Right lobe of liver (tissue), 6 donors: ENCODE results near the gene CCNJL. TPM values are rescaled to one million over a fixed set of nuclear protein-coding genes. Genes with fewer than 3 reads are reported as not detected.

Experiments
- ATAC-seq, 4 donors: fragments of 200-7000 bp; cut with Tn5 transposase; one replicate each; pipeline ENCODE4 v1.9.1; 2020; ENCODE audit warnings: mild to moderate bottlenecking in 4 of 4, moderate library complexity in 4 of 4
- DNase-seq, 3 donors: peaks; one replicate each; pipeline ENCODE4 v3.0.0-alpha.2; 2020
- H3K27ac ChIP-seq, 3 donors: fragments of 200-600 bp; one replicate each; pipeline ENCODE4 v1.8.0; 2022
- H3K27me3 ChIP-seq, 2 donors: fragments of 200-600 bp; one replicate each; pipeline ENCODE4 v1.8.0; 2022
- H3K36me3 ChIP-seq, 4 donors: fragments of 200-600 bp; sonication (generic) in 1 of 4; one replicate each; pipeline versions ENCODE4 v1.5.1 to v1.8.0; 2017 to 2022; ENCODE audit warnings: control low read depth in 1 of 4
- H3K4me1 ChIP-seq, 4 donors: fragments of 200-600 bp; sonication (generic) in 1 of 4; one replicate each; pipeline versions ENCODE4 v1.5.1 to v1.8.0; 2017 to 2022; ENCODE audit warnings: control low read depth in 1 of 4
- H3K4me3 ChIP-seq, 3 donors: fragments of 200-600 bp; one replicate each; pipeline ENCODE4 v1.8.0; 2022
- H3K9me3 ChIP-seq, 4 donors: fragments of 200-600 bp; sonication (generic) in 1 of 4; one replicate each; pipeline versions ENCODE4 v1.5.1 to v1.8.0; 2017 to 2022; ENCODE audit warnings: control low read depth in 1 of 4
- POLR2A ChIP-seq: fragments of 450-650 bp; IDR thresholded peaks from one replicate; pipeline ENCODE4 v1.6.1; 2017; ENCODE audit warnings: antibody characterized with exemption, mild to moderate bottlenecking
- WGBS: methylation state at CpG from one replicate; pipeline ENCODE4 v1.1.6; 2018; ENCODE audit warnings: low coverage, low lambda C conversion rate; ENCODE audit not compliant: insufficient coverage; ENCODE audit errors: missing lambda C conversion rate; 5-methylcytosine and 5-hydroxymethylcytosine counted together
- intact Hi-C, 2 donors: fragments of 100-400 bp; cut with DNase I; formaldehyde crosslinking; loops; one replicate each; pipeline versions ENCODE4 v1.11.2 to v1.14.1; 2022
- total RNA-seq, 6 experiments: library from RNA; depleted of rRNA in 2 of 6; stranded (reverse); fragments of >200 nt in 2 of 6; fragmentation: NEBNext Ultra II Directional in 3 of 6; extraction: Animal tissue kit (Norgen Biotek cat#: 25700) in 3 of 6; gene quantifications; one replicate each; pipeline versions ENCODE4 v1.1.0 to v1.2.4, GENCODE V29; 2016 to 2023
- TF ChIP-seq, protein P1 (sequence below), 4 donors: fragments of 200-600 bp in 3 of 4; fragments of 450-650 bp in 1 of 4; IDR thresholded peaks; one replicate each; pipeline versions ENCODE4 v1.5.1 to v1.8.0; 2016 to 2022; ENCODE audit warnings: antibody characterized with exemption in 4 of 4, mild to moderate bottlenecking in 2 of 4
- donor health status: DM: no; HTN: yes; CAD: no.
- donor health status: DM: no; HTN: no; CAD: no.
- donor health status: DM: no; HTN: no; CAD: no.
- donor health status: DM: no; HTN: yes; CAD: no.
- donor health status: DM: no; HTN: yes; CAD: no.

The CCNJL gene
- total RNA-seq, 6 experiments from 2014 or later = 0.19 to 0.79 (median 0.44) TPM

DNA sequence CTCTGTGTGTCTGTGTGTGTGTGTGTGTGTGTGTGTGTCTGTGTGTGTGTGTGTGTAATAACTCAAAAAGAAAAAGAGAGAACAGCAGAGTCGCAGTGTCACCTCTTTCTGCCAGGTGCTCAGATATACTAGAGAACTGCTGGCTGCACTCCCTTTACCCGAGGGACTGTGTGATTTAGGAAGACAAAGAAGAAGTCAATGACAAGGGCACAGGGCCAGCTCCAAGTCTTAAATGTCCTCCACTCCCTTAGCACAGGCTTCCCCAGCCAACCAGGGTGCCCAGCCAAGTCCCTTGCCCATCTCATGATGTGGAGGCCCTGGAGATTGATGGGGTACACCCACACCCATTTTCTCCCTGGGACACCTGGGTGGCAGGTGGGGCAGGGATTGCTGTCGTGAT lies 8.7 kb downstream of the CCNJL start:
- Histone ChIP-seq H3K4me1 (no peaks in the 10 kb centered on the region), H3K27ac (no peak overlapping the region), H3K27me3 (no peaks in the 10 kb centered on the region), H3K9me3 (no peaks in the 10 kb centered on the region), H3K4me3 (no peak overlapping the region), H3K36me3 (no peaks in the 10 kb centered on the region)
- no peak for TF ChIP-seq POLR2A
- TF ChIP-seq, protein P1, sequence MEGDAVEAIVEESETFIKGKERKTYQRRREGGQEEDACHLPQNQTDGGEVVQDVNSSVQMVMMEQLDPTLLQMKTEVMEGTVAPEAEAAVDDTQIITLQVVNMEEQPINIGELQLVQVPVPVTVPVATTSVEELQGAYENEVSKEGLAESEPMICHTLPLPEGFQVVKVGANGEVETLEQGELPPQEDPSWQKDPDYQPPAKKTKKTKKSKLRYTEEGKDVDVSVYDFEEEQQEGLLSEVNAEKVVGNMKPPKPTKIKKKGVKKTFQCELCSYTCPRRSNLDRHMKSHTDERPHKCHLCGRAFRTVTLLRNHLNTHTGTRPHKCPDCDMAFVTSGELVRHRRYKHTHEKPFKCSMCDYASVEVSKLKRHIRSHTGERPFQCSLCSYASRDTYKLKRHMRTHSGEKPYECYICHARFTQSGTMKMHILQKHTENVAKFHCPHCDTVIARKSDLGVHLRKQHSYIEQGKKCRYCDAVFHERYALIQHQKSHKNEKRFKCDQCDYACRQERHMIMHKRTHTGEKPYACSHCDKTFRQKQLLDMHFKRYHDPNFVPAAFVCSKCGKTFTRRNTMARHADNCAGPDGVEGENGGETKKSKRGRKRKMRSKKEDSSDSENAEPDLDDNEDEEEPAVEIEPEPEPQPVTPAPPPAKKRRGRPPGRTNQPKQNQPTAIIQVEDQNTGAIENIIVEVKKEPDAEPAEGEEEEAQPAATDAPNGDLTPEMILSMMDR (IDR thresholded peaks at IDR 0.05) = no peak
- ATAC-seq (no peak), DNase-seq (peak in 1 of 3 donors; percentile 36)
- 64% methylated on average over 3 of the region's 3 CpGs for WGBS
- intact Hi-C loops = no loop called here

DNA sequence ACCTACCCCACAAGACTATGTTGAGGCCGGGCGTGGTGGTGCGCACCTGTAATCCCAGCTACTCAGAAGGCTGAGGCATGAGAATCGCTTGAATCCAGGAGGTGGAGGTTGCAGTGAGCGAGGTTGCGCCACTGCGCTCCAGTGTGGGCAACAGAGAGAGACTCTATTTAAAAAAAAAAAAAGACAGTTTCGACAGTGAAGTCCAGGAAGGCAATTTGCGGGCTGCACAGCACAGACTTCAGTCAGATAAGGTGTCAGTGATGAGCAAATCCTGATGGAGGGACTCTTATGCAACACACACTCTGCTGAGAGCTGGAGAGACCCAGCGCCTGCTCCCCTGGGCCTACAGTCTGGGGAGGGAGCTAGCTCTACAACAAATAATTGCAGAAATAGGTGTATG lies 14.2 kb downstream of the CCNJL start:
- DNase-seq (no peak), ATAC-seq (peak in 1 of 4 donors; percentile 30)
- Histone ChIP-seq H3K9me3 (no peaks in the 10 kb centered on the region), H3K27ac (no peak overlapping the region), H3K4me1 (no peaks in the 10 kb centered on the region), H3K36me3 (no peaks in the 10 kb centered on the region), H3K4me3 (no peak overlapping the region), H3K27me3 (no peaks in the 10 kb centered on the region)
- TF ChIP-seq POLR2A = no peak
- TF ChIP-seq, protein P1 (IDR thresholded peaks at IDR 0.05) = no peak
- intact Hi-C loops = no loop called here
- whole genome bisulfite sequencing = 87% methylated on average over 9 of the region's 10 CpGs

DNA sequence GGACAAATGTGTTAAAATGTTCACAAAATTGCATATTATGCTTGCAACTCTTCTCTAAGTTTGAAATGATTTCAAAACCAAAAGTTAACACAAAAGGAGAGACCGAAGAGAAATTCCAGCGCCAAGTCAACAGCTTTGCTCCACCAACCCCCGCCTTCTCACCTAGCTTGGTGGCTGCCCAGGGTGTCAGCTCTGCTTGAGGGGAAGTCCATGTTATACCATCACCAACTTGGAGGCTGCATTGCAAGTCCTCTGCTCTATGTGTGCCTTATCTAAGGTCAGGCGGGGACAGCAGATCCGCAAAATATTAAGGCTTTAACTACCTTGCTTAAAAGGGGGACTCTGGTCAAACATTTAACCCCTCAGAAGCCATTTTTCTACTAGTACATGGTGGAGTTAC lies 14.6 kb downstream of the CCNJL start:
- Histone ChIP-seq H3K4me1 (no peaks in the 10 kb centered on the region), H3K27me3 (no peaks in the 10 kb centered on the region), H3K27ac (no peak overlapping the region), H3K9me3 (no peaks in the 10 kb centered on the region), H3K4me3 (no peak overlapping the region), H3K36me3 (no peaks in the 10 kb centered on the region)
- ATAC-seq (no peak), DNase-seq (no peak)
- TF ChIP-seq, protein P1 (IDR thresholded peaks at IDR 0.05) = no peak
- no peak for TF ChIP-seq POLR2A
- intact Hi-C loops = no loop called here
- WGBS = 81% methylated on average over 5 of the region's 5 CpGs

DNA sequence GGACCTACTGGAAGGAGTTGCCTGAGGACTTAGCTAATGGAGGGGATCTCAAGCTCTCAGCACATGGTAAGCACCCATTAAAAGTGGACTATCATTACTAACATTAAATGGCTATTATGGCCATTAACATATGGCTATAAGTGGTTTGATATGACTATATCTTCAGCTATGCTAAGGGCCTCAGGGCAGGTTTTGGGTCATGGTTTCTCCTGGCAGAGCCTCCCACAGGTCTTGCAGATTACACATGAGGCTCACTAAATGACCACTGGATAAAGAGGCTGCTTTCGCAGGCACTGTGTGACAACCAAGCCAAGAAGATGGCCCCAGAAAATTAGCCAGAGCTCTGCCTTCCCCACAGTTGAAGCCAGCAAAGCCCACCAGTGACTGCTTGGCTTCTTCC lies 15.4 kb downstream of the CCNJL start:
- no CpG with 5 or more reads among the region's 1 CpG for WGBS
- H3K27ac ChIP-seq = no peak overlapping the region
- H3K27me3 ChIP-seq = no peaks in the 10 kb centered on the region
- intact Hi-C loops = no loop called here
- H3K4me3 ChIP-seq = no peak overlapping the region
- no peaks in the 10 kb centered on the region for H3K9me3 ChIP-seq
- no peaks in the 10 kb centered on the region for H3K4me1 ChIP-seq
- ATAC-seq (no peak), DNase-seq (no peak)
- no peaks in the 10 kb centered on the region for H3K36me3 ChIP-seq
- TF ChIP-seq POLR2A = no peak
- TF ChIP-seq, protein P1 (IDR thresholded peaks at IDR 0.05) = no peak

DNA sequence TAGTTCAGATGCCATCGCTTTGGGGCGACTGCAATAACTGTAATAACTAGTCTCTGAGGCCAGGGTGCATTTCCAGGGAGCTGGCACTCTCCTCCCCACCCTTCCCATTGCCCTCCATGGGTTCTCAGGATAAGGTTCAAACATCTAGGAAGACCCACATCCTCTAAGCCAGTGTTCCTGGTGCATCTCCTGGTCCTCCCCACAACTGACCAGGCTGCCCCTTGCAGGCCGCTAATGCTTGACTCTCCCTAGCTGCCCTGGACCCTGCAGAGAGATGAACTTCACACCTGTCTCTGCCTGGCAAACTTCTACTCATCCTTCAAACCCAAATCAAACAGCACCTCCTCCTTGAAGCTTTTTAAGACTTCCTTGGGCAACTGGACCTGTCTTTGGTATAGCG lies 15.9 kb downstream of the CCNJL start:
- Histone ChIP-seq H3K27me3 (no peaks in the 10 kb centered on the region), H3K4me3 (no peak overlapping the region), H3K36me3 (no peaks in the 10 kb centered on the region), H3K27ac (no peak overlapping the region), H3K4me1 (no peaks in the 10 kb centered on the region), H3K9me3 (no peaks in the 10 kb centered on the region)
- TF ChIP-seq, protein P1 (IDR thresholded peaks at IDR 0.05) = no peak
- no peak for TF ChIP-seq POLR2A
- WGBS = 78% methylated on average over 4 of the region's 4 CpGs
- intact Hi-C loops = no loop called here
- ATAC-seq (no peak), DNase-seq (no peak)
